CD4-positive, alpha-beta T cell (primary cell): Measurements from ENCODE around the gene SLX4. TPM values are rescaled to one million over a fixed set of nuclear protein-coding genes. Genes with fewer than 3 reads are reported as not detected.

Source experiments
- ATAC-seq: fragments of 200-7000 bp; cut with Tn5 transposase; one replicate; pipeline ENCODE4 v1.10.0; 2022; ENCODE audit warnings: mild to moderate bottlenecking; ENCODE audit not compliant: poor library complexity
- CTCF ChIA-PET: fragments of 350-600 bp; sonication (Branson Sonifier 250); formaldehyde crosslinking; loops from one replicate; lab custom pipeline; 2021; ENCODE audit warnings: antibody characterized with exemption, inconsistent platforms; lab: Charles Lee
- POLR2A ChIA-PET: fragments of 350-600 bp; sonication (Branson Sonifier 250); formaldehyde crosslinking; loops from one replicate; lab custom pipeline; 2021; ENCODE audit warnings: antibody characterized with exemption, inconsistent platforms; lab: Charles Lee
- DNase-seq, 14 experiments: peaks; one replicate each; pipeline ENCODE4 v3.0.0-alpha.2; 2013 to 2020; ENCODE audit warnings: mixed read lengths in 2 of 14
- H3K27ac ChIP-seq, 2 donors: one replicate each; pipeline versions ENCODE4 v1.5.1 to v1.7.0; 2013; ENCODE audit warnings: low read length in 2 of 2, low read depth in 1 of 2, mild to moderate bottlenecking in 1 of 2
- H3K27me3 ChIP-seq, 2 experiments: 1 replicate in 1 of 2; 2 replicates in 1 of 2; pipeline versions ENCODE4 v1.6.1 to v1.7.0; 2013; ENCODE audit warnings: low read length in 2 of 2, control low read depth in 1 of 2, mild to moderate bottlenecking in 1 of 2, moderate library complexity in 1 of 2; ENCODE audit not compliant: insufficient read depth in 2 of 2, control insufficient read depth in 1 of 2
- H3K36me3 ChIP-seq: one replicate; pipeline ENCODE4 v1.6.1; 2013; ENCODE audit warnings: low read length, control low read depth; ENCODE audit not compliant: insufficient read depth
- H3K4me1 ChIP-seq: one replicate; pipeline ENCODE4 v1.6.1; 2013; ENCODE audit warnings: low read length, control low read depth; ENCODE audit not compliant: insufficient read depth
- H3K4me3 ChIP-seq: one replicate; pipeline ENCODE4 v1.5.1; 2013; ENCODE audit warnings: mild to moderate bottlenecking, low read length, moderate library complexity
- H3K9me3 ChIP-seq, 2 experiments: 1 replicate in 1 of 2; 2 replicates in 1 of 2; pipeline versions ENCODE4 v1.6.1 to v1.7.0; 2013; ENCODE audit warnings: low read length in 2 of 2, mild to moderate bottlenecking in 2 of 2, control low read depth in 1 of 2, moderate library complexity in 1 of 2; ENCODE audit not compliant: control insufficient read depth in 1 of 2, insufficient read depth in 1 of 2
- H3K27ac Mint-ChIP-seq: one replicate; pipeline ENCODE4 v1.8.0; 2020; ENCODE audit warnings: mixed read lengths
- H3K27me3 Mint-ChIP-seq: one replicate; pipeline ENCODE4 v1.8.0; 2021; ENCODE audit warnings: mixed read lengths
- H3K36me3 Mint-ChIP-seq: one replicate; pipeline ENCODE4 v1.8.0; 2021; ENCODE audit warnings: low read depth, mixed read lengths
- H3K4me1 Mint-ChIP-seq: one replicate; pipeline ENCODE4 v1.8.0; 2021; ENCODE audit warnings: low read depth, mixed read lengths
- H3K4me3 Mint-ChIP-seq: one replicate; pipeline ENCODE4 v1.8.0; 2020; ENCODE audit warnings: mild to moderate bottlenecking, mixed read lengths
- H3K9me3 Mint-ChIP-seq: one replicate; pipeline ENCODE4 v1.8.0; 2020; ENCODE audit warnings: mixed read lengths
- CTCF ChIP-seq: fragments of 200-600 bp; IDR thresholded peaks from one replicate; pipeline ENCODE4 v1.8.0; 2022; ENCODE audit warnings: antibody characterized with exemption, mild to moderate bottlenecking
- intact Hi-C, 2 experiments: fragments of 100-400 bp; cut with DNase I in 1 of 2; cut with micrococcal nuclease in 1 of 2; formaldehyde crosslinking; loops; one replicate each; pipeline versions ENCODE4 v1.15.1 to v1.9.0; 2023 to 2025; cut with DNase I, micrococcal nuclease
- total RNA-seq, 174 experiments: library from RNA in 2 of 174; stranded (reverse) in 2 of 174; gene quantifications; one replicate each; pipeline ENCODE4 v1.2.3 and lab custom pipeline; 2021 to 2026

Gene SLX4
- total RNA-seq, 2 experiments from 2014 or later, result 5.1 to 5.2 TPM

- ChIA-PET CTCF (interaction anchor here (1.3 kb wide), 1 partner anchor 13 kb away, joined by 5 read pairs; no protein-coding TSS in a partner anchor), POLR2A (interaction anchor here (0.6 kb wide), 1 partner anchor 900 kb away, joined by 3 read pairs; no protein-coding TSS in a partner anchor)
- Mint-ChIP-seq H3K36me3 (no peaks in the 10 kb centered on the region), H3K27me3 (no peaks in the 10 kb centered on the region), H3K4me3 (no peak overlapping the region), H3K9me3 (no peaks in the 10 kb centered on the region), H3K27ac (no peak overlapping the region), H3K4me1 (peaks cover 40% of the 10 kb centered on the region)
- Histone ChIP-seq H3K9me3 (no peaks in the 10 kb centered on the region), H3K27me3 (no peaks in the 10 kb centered on the region), H3K4me3 (no peak overlapping the region), H3K4me1 (peaks cover 13% of the 10 kb centered on the region), H3K27ac (no peak overlapping the region), H3K36me3 (peaks cover 37% of the 10 kb centered on the region)
- no peak for TF ChIP-seq CTCF
- DNase-seq, result no peak
- no peak for ATAC-seq
- intact Hi-C loops, result no loop called here
These were observed 28.8 kb upstream of the SLX4 start for GRCh38 chr16:3640207-3640606.

GRCh38 chr16:3638916-3639644, 27.7 kb upstream of the SLX4 start:
- Mint-ChIP-seq H3K4me3 (no peak overlapping the region), H3K27me3 (no peaks in the 10 kb centered on the region), H3K36me3 (no peaks in the 10 kb centered on the region), H3K4me1 (peaks cover 40% of the 10 kb centered on the region), H3K27ac (peak overlapping the region; percentile 69), H3K9me3 (no peaks in the 10 kb centered on the region)
- Histone ChIP-seq H3K9me3 (no peaks in the 10 kb centered on the region), H3K4me3 (no peak overlapping the region), H3K27me3 (no peaks in the 10 kb centered on the region), H3K27ac (no peak overlapping the region), H3K4me1 (peaks cover 13% of the 10 kb centered on the region), H3K36me3 (peaks cover 35% of the 10 kb centered on the region)
- DNase-seq (no peak), ATAC-seq (no peak)
- TF ChIP-seq CTCF, result no peak
- POLR2A ChIA-PET, result no interaction called here
- intact Hi-C loops, result no loop called here
- CTCF ChIA-PET, result no interaction called here

DNA sequence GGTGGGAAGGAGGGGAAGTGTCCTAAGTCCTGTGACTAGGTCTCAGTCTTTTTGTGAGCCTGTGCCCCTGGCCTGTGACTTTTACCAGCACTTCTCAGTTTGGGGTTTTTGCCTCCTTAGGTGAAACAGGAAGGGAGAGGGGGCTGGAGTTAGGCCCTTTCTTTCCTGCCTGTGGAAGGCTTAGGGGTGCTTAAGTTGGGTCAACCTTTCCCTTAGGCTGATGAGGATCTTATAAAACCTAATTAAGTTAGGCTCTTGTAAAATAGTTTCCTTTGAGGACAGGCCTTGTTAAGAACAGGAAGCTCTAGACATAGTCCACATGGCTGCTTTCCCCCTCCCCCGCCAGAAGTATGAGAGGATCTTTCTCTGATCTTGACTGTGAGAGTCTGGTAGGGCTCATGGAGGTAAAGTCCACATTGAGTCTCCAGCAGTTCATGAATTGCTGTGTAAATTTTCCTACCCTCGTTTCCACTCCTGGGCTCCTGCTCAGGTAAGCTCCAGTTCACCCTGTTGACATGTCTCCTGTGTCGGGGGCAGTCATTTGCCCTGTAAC, 26.0 kb upstream of the SLX4 start:
- Histone ChIP-seq H3K4me1 (peaks cover 13% of the 10 kb centered on the region), H3K36me3 (peaks cover 24% of the 10 kb centered on the region), H3K9me3 (no peaks in the 10 kb centered on the region), H3K4me3 (no peak overlapping the region), H3K27me3 (no peaks in the 10 kb centered on the region), H3K27ac (peak overlapping the region; percentile 14 to 36)
- peak in 8 of 14 experiments; percentile 8 to 55 (median 32) for DNase-seq
- ChIA-PET POLR2A (interaction anchor here (0.7 to 1.5 kb wide), 2 partner anchors 11 to 235 kb away, joined by 3 to 5 read pairs; no protein-coding TSS in a partner anchor), CTCF (no interaction called here)
- Mint-ChIP-seq H3K4me3 (peak overlapping the region; percentile 34), H3K27me3 (no peaks in the 10 kb centered on the region), H3K27ac (peak overlapping the region; percentile 93), H3K9me3 (no peaks in the 10 kb centered on the region), H3K36me3 (no peaks in the 10 kb centered on the region), H3K4me1 (peaks cover 40% of the 10 kb centered on the region)
- intact Hi-C loops, result loop anchor here in 1 of 2 experiments (1.0 kb wide), 1 partner anchor 11 kb away; no protein-coding TSS in a partner anchor
- ATAC-seq, result peak; percentile 88
- TF ChIP-seq CTCF, result no peak
